Liver (tissue), 9 donors: Measurements from ENCODE around the gene USP17L26. TPM values are rescaled to one million over a fixed set of nuclear protein-coding genes. Genes with fewer than 3 reads are reported as not detected.
"Not testable (repeated sequence)": the region's sequence is repeated elsewhere in the genome, so short reads cannot be mapped to it uniquely, and the experiment has no call there.

Experiments used
- DNase-seq: peaks from one replicate; pipeline ENCODE4 v3.0.0-alpha.2; 2017; ENCODE audit warnings: low spot score
- H3K27ac ChIP-seq, 2 donors: one replicate each; pipeline ENCODE4 v1.7.0; 2013; ENCODE audit warnings: inconsistent platforms in 2 of 2, low read length in 2 of 2, control low read depth in 1 of 2, low read depth in 1 of 2, mild to moderate bottlenecking in 1 of 2
- H3K27me3 ChIP-seq, 4 donors: one replicate each; pipeline versions ENCODE4 v1.6.1 to v1.7.0; 2013; ENCODE audit warnings: low read length in 3 of 4, inconsistent platforms in 1 of 4, mild to moderate bottlenecking in 1 of 4, moderate library complexity in 1 of 4; ENCODE audit not compliant: control insufficient read depth in 4 of 4, insufficient read depth in 4 of 4
- H3K36me3 ChIP-seq, 4 donors: one replicate each; pipeline versions ENCODE4 v1.6.1 to v1.7.0; 2013; ENCODE audit warnings: low read length in 3 of 4, mild to moderate bottlenecking in 3 of 4, low read depth in 1 of 4, moderate library complexity in 1 of 4; ENCODE audit not compliant: control insufficient read depth in 4 of 4, insufficient read depth in 3 of 4
- H3K4me1 ChIP-seq, 4 donors: one replicate each; pipeline versions ENCODE4 v1.6.1 to v1.7.0; 2013; ENCODE audit warnings: low read length in 3 of 4, mild to moderate bottlenecking in 3 of 4, moderate library complexity in 1 of 4; ENCODE audit not compliant: control insufficient read depth in 4 of 4, insufficient read depth in 4 of 4
- H3K4me3 ChIP-seq, 3 donors: one replicate each; pipeline versions ENCODE4 v1.6.1 to v1.7.0; 2013; ENCODE audit warnings: low read length in 3 of 3, control low read depth in 1 of 3, low read depth in 1 of 3, mild to moderate bottlenecking in 1 of 3
- H3K9ac ChIP-seq, 2 donors: one replicate each; pipeline ENCODE4 v1.7.0; 2013; ENCODE audit warnings: low read length in 2 of 2, mild to moderate bottlenecking in 2 of 2, moderate library complexity in 2 of 2, control low read depth in 1 of 2, low read depth in 1 of 2
- H3K9me3 ChIP-seq, 4 donors: one replicate each; pipeline versions ENCODE4 v1.6.1 to v1.7.0; 2013; ENCODE audit warnings: low read length in 3 of 4; ENCODE audit not compliant: control insufficient read depth in 4 of 4
- WGBS: extraction: QIAGEN DNeasy Blood & Tissue Kit; methylation state at CpG from one replicate; pipeline ENCODE4 v1.1.7; 2013; 5-methylcytosine and 5-hydroxymethylcytosine counted together
- polyA plus RNA-seq, 2 donors: library from polyadenylated mRNA; stranded (reverse) in 1 of 2; unstranded in 1 of 2; fragments of 200-250 nt in 1 of 2; fragments of >200 nt in 1 of 2; fragmentation: Nextera tagmentation in 1 of 2; extraction: Ambion mirVana in 1 of 2; gene quantifications; one replicate each; pipeline versions ENCODE4 v1.2.1 to v1.2.3, GENCODE V29; 2013 to 2015
- total RNA-seq, 2 donors: library from RNA; depleted of rRNA; stranded (reverse); fragments of >200 nt; gene quantifications; one replicate each; pipeline ENCODE4 v1.2.3, GENCODE V29; 2014
- donor health status: healthy.
- donor health status: healthy.
- donor health status: healthy.
- donor health status: healthy.
- donor health status: healthy.

The USP17L26 gene
- not detected for total RNA-seq
- polyA plus RNA-seq: not detected

GRCh38 chr4:9334358-9334757 lies at the start of gene USP17L26:
TSS of gene USP17L26 (plus strand) at chr4:9334658. CDS start at chr4:9334658, 0 bp downstream.
- no CpG with 5 or more reads among the region's 15 CpGs for WGBS
- DNase-seq, H3K9me3 ChIP-seq, H3K9ac ChIP-seq, H3K27me3 ChIP-seq, H3K36me3 ChIP-seq, H3K4me1 ChIP-seq, H3K27ac ChIP-seq, H3K4me3 ChIP-seq: not testable (repeated sequence)

GRCh38 chr4:9324191-9324590 lies 10.3 kb upstream of the USP17L26 start:
- 76% methylated on average over 1 of the region's 13 CpGs for WGBS
- H3K27me3 ChIP-seq, H3K36me3 ChIP-seq, H3K9ac ChIP-seq, H3K4me3 ChIP-seq, H3K27ac ChIP-seq, DNase-seq, H3K9me3 ChIP-seq, H3K4me1 ChIP-seq: not testable (repeated sequence)

- not testable (repeated sequence) for H3K36me3 ChIP-seq, H3K27me3 ChIP-seq, DNase-seq, H3K27ac ChIP-seq, H3K9ac ChIP-seq, H3K4me3 ChIP-seq, H3K4me1 ChIP-seq, H3K9me3 ChIP-seq
- WGBS: no CpG with 5 or more reads among the region's 15 CpGs
Observed at GRCh38 chr4:9324865-9325264, 9.6 kb upstream of the USP17L26 start, which contains the start of gene USP17L24. TSS of gene USP17L24 (plus strand) at chr4:9325165. CDS start at chr4:9325165, 0 bp downstream.

- H3K27me3 ChIP-seq: not testable (repeated sequence)
Observed at GRCh38 chr4:9329611-9330010, 4.8 kb upstream of the USP17L26 start, which contains the start of gene USP17L25. TSS of gene USP17L25 (plus strand) at chr4:9329911. CDS start at chr4:9329911, 0 bp downstream.

GRCh38 chr4:9339103-9339502 lies 4.6 kb downstream of the USP17L26 start, which contains the start of gene USP17L5:
TSS of gene USP17L5 (plus strand) at chr4:9339403. CDS start at chr4:9339403, 0 bp downstream.
- H3K4me1 ChIP-seq, H3K27ac ChIP-seq, DNase-seq, H3K27me3 ChIP-seq, H3K36me3 ChIP-seq, H3K9me3 ChIP-seq, H3K9ac ChIP-seq, H3K4me3 ChIP-seq: not testable (repeated sequence)
- no CpG with 5 or more reads among the region's 15 CpGs for WGBS

More at GRCh38 chr4:9329611-9330010, 4.8 kb upstream of the USP17L26 start, which contains the start of gene USP17L25:
- H3K4me3 ChIP-seq, H3K36me3 ChIP-seq, DNase-seq, H3K9ac ChIP-seq, H3K27ac ChIP-seq, H3K9me3 ChIP-seq, H3K4me1 ChIP-seq: not testable (repeated sequence)
- no CpG with 5 or more reads among the region's 15 CpGs for WGBS

- not testable (repeated sequence) for H3K27me3 ChIP-seq, H3K9me3 ChIP-seq, H3K9ac ChIP-seq, H3K36me3 ChIP-seq, DNase-seq, H3K27ac ChIP-seq, H3K4me3 ChIP-seq, H3K4me1 ChIP-seq
- WGBS: no CpG with 5 or more reads among the region's 15 CpGs
Observed at GRCh38 chr4:9343848-9344247, 9.4 kb downstream of the USP17L26 start, which contains the start of gene USP17L27. TSS of gene USP17L27 (plus strand) at chr4:9344148. CDS start at chr4:9344148, 0 bp downstream.

GRCh38 chr4:9348593-9348992 lies 14.1 kb downstream of the USP17L26 start, which contains the start of gene USP17L28:
TSS of gene USP17L28 (plus strand) at chr4:9348893. CDS start at chr4:9348893, 0 bp downstream.
- H3K4me3 ChIP-seq, H3K9me3 ChIP-seq, H3K27me3 ChIP-seq, H3K36me3 ChIP-seq, H3K9ac ChIP-seq, DNase-seq, H3K4me1 ChIP-seq, H3K27ac ChIP-seq: not testable (repeated sequence)
- no CpG with 5 or more reads among the region's 15 CpGs for WGBS

- H3K9me3 ChIP-seq, H3K36me3 ChIP-seq, H3K27ac ChIP-seq, H3K27me3 ChIP-seq, DNase-seq, H3K9ac ChIP-seq, H3K4me1 ChIP-seq, H3K4me3 ChIP-seq: not testable (repeated sequence)
- 91% methylated on average over 13 of the region's 18 CpGs for WGBS
Observed at GRCh38 chr4:9350866-9351265, 16.4 kb downstream of the USP17L26 start.
